Keratinocyte (primary cell): ENCODE results near the gene F13B. TPM values are rescaled to one million over a fixed set of nuclear protein-coding genes. Genes with fewer than 3 reads are reported as not detected.

ENCODE experiments used
- DNase-seq: peaks from one replicate; pipeline ENCODE4 v3.0.0-alpha.2; 2011; ENCODE audit warnings: low read depth, missing footprints, low spot score
- FAIRE-seq: peaks from 2 replicates; lab custom pipeline; 2011; peaks lifted over from hg19 to GRCh38; lab: Jason Lieb, UNC
- H2AFZ ChIP-seq: 2 replicates; pipeline ENCODE4 v1.6.0; 2012; ENCODE audit warnings: low read length, control low read depth, inconsistent platforms; ENCODE audit not compliant: control insufficient read depth
- H3K27ac ChIP-seq: 2 replicates; pipeline ENCODE4 v1.5.1; 2011; ENCODE audit warnings: low read length; ENCODE audit not compliant: control insufficient read depth, insufficient read depth
- H3K27me3 ChIP-seq: 3 replicates; pipeline ENCODE4 v1.6.0; 2011; ENCODE audit warnings: low read length; ENCODE audit not compliant: control insufficient read depth, insufficient read depth; ENCODE audit errors: extremely low read depth
- H3K36me3 ChIP-seq, 2 experiments: 2 replicates in 1 of 2; 3 replicates in 1 of 2; pipeline ENCODE4 v1.5.1; 2011; ENCODE audit warnings: low read length in 2 of 2, mild to moderate bottlenecking in 1 of 2; ENCODE audit not compliant: control insufficient read depth in 2 of 2, insufficient read depth in 2 of 2; ENCODE audit errors: extremely low read depth in 1 of 2
- H3K4me1 ChIP-seq: 3 replicates; pipeline ENCODE4 v1.5.1; 2011; ENCODE audit warnings: low read length; ENCODE audit not compliant: control insufficient read depth, insufficient read depth; ENCODE audit errors: extremely low read depth
- H3K4me2 ChIP-seq: 3 replicates; pipeline ENCODE4 v1.6.0; 2011; ENCODE audit warnings: low read depth, low read length; ENCODE audit not compliant: control insufficient read depth, insufficient read depth; ENCODE audit errors: extremely low read depth
- H3K4me3 ChIP-seq, 3 experiments: fragments of 200-600 bp in 1 of 3; sonication (generic) in 1 of 3; 2 replicates in 2 of 3; 3 replicates in 1 of 3; pipeline ENCODE4 v1.5.1; 2011 to 2016; ENCODE audit warnings: low read length in 3 of 3, mild to moderate bottlenecking in 3 of 3, control low read depth in 2 of 3, inconsistent platforms in 1 of 3, low read depth in 1 of 3, mixed read lengths in 1 of 3, mixed run types in 1 of 3, moderate library complexity in 1 of 3; ENCODE audit not compliant: control insufficient read depth in 2 of 3, insufficient read depth in 2 of 3; ENCODE audit errors: extremely low read depth in 1 of 3
- H3K79me2 ChIP-seq: 2 replicates; pipeline ENCODE4 v1.6.0; 2012; ENCODE audit warnings: low read length; ENCODE audit not compliant: control insufficient read depth, insufficient read depth
- H3K9ac ChIP-seq: 3 replicates; pipeline ENCODE4 v1.6.0; 2011; ENCODE audit warnings: low read length; ENCODE audit not compliant: control insufficient read depth, insufficient read depth; ENCODE audit errors: extremely low read depth
- H3K9me1 ChIP-seq: 3 replicates; pipeline ENCODE4 v1.6.0; 2011; ENCODE audit warnings: low read length; ENCODE audit not compliant: control insufficient read depth, insufficient read depth; ENCODE audit errors: extremely low read depth
- H3K9me3 ChIP-seq: 2 replicates; pipeline ENCODE4 v1.5.1; 2012; ENCODE audit warnings: low read depth, low read length; ENCODE audit not compliant: control insufficient read depth
- H4K20me1 ChIP-seq: 3 replicates; pipeline ENCODE4 v1.6.0; 2011; ENCODE audit warnings: low read length; ENCODE audit not compliant: control insufficient read depth, insufficient read depth; ENCODE audit errors: extremely low read depth
- EZH2 ChIP-seq: IDR thresholded peaks from one replicate; pipeline ENCODE4 v1.6.1; 2012; ENCODE audit warnings: inconsistent platforms, mild to moderate bottlenecking, low read length, moderate library complexity
- dilution Hi-C: fragments of 300-500 bp; cut with MboI; formaldehyde crosslinking; loops from one replicate; pipeline ENCODE4 v1.7.0; 2020; ENCODE audit warnings: low sequenced_read_pairs; ENCODE audit not compliant: extremely low pct_ligation_motif_present
- polyA plus RNA-seq, 5 experiments: library from polyadenylated mRNA; depleted of rRNA in 3 of 5; stranded (reverse) in 3 of 5; stranded (forward) in 1 of 5; unstranded in 1 of 5; fragments of >200 nt; gene quantifications; 1 replicate in 1 of 5; 2 replicates in 3 of 5; 3 replicates in 1 of 5; pipeline versions ENCODE4 v1.2.1 to v1.2.3, GENCODE V29; 2011 to 2012; ENCODE audit warnings: missing spikeins in 2 of 5, low read depth in 1 of 5, low replicate concordance in 1 of 5
- TF ChIP-seq, protein P1 (sequence below), 3 experiments: IDR thresholded peaks in 1 of 3; conservative IDR thresholded peaks in 1 of 3; optimal IDR thresholded peaks in 1 of 3; 2 replicates in 2 of 3; 3 replicates in 1 of 3; pipeline versions ENCODE3 to v1.5.1; 2011; ENCODE audit warnings: low read length in 3 of 3, mild to moderate bottlenecking in 3 of 3, moderate library complexity in 2 of 3, control low read depth in 1 of 3, inconsistent platforms in 1 of 3; ENCODE audit not compliant: insufficient read depth in 2 of 3; ENCODE audit errors: extremely low read depth in 1 of 3

F13B gene
- polyA plus RNA-seq, 1 donor (not counting 4 experiments of a cell fraction or from before 2014, with no cell fraction given) = not detected

GRCh38 chr1:197080323-197080722, 13.3 kb upstream of the F13B start:
- FAIRE-seq (no peak), DNase-seq (no peak)
- TF ChIP-seq, protein P1, sequence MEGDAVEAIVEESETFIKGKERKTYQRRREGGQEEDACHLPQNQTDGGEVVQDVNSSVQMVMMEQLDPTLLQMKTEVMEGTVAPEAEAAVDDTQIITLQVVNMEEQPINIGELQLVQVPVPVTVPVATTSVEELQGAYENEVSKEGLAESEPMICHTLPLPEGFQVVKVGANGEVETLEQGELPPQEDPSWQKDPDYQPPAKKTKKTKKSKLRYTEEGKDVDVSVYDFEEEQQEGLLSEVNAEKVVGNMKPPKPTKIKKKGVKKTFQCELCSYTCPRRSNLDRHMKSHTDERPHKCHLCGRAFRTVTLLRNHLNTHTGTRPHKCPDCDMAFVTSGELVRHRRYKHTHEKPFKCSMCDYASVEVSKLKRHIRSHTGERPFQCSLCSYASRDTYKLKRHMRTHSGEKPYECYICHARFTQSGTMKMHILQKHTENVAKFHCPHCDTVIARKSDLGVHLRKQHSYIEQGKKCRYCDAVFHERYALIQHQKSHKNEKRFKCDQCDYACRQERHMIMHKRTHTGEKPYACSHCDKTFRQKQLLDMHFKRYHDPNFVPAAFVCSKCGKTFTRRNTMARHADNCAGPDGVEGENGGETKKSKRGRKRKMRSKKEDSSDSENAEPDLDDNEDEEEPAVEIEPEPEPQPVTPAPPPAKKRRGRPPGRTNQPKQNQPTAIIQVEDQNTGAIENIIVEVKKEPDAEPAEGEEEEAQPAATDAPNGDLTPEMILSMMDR (optimal IDR thresholded peaks at IDR 0.05 in 1 of 3, IDR thresholded peaks at IDR 0.05 in 1 of 3, conservative IDR thresholded peaks at IDR 0.05 in 1 of 3; ENCODE audit: extremely low read depth in 1 of 3, insufficient read depth in 2 of 3, low read length in 3 of 3) = no peak
- TF ChIP-seq EZH2 = no peak
- Histone ChIP-seq H4K20me1 (no peaks in the 10 kb centered on the region), H3K36me3 (no peaks in the 10 kb centered on the region), H3K79me2 (no peaks in the 10 kb centered on the region), H3K27ac (no peak overlapping the region), H3K4me2 (no peak overlapping the region), H3K9me3 (no peaks in the 10 kb centered on the region), H3K27me3 (no peaks in the 10 kb centered on the region), H3K9ac (no peak overlapping the region), H3K9me1 (no peaks in the 10 kb centered on the region), H2AFZ (no peak overlapping the region), H3K4me3 (no peak overlapping the region), H3K4me1 (no peaks in the 10 kb centered on the region)
- dilution Hi-C loops = no loop called here

- FAIRE-seq = no peak
- H3K4me3 ChIP-seq = no peak overlapping the region
- no peaks in the 10 kb centered on the region for H3K9me3 ChIP-seq
- H3K36me3 ChIP-seq = no peaks in the 10 kb centered on the region
- no peak overlapping the region for H2AFZ ChIP-seq
- H3K27me3 ChIP-seq = no peaks in the 10 kb centered on the region
- H3K4me2 ChIP-seq = no peak overlapping the region
- dilution Hi-C loops = no loop called here
- no peak for DNase-seq
- no peaks in the 10 kb centered on the region for H3K4me1 ChIP-seq
- H3K27ac ChIP-seq = no peak overlapping the region
- H4K20me1 ChIP-seq = no peaks in the 10 kb centered on the region
- TF ChIP-seq, protein P1 (optimal IDR thresholded peaks at IDR 0.05 in 1 of 3, IDR thresholded peaks at IDR 0.05 in 1 of 3, conservative IDR thresholded peaks at IDR 0.05 in 1 of 3; ENCODE audit: extremely low read depth in 1 of 3, insufficient read depth in 2 of 3, low read length in 3 of 3) = no peak
- no peak for TF ChIP-seq EZH2
- H3K9ac ChIP-seq = no peak overlapping the region
- H3K9me1 ChIP-seq = no peaks in the 10 kb centered on the region
- H3K79me2 ChIP-seq = no peaks in the 10 kb centered on the region
Measured at GRCh38 chr1:197076585-197076984, 9.5 kb upstream of the F13B start.
